Measurements from ENCODE around the gene ACAT1. TPM values are rescaled to one million over a fixed set of nuclear protein-coding genes. Genes with fewer than 3 reads are reported as not detected.
"Not testable (repeated sequence)": the region's sequence is repeated elsewhere in the genome, so short reads cannot be mapped to it uniquely, and the experiment has no call there.

ACAT1 gene
- total RNA-seq, 4 donors from 2014 or later, result 79.5 to 190 (median 117) TPM

- intact Hi-C loops (cut with DNase I; ENCODE audit: low total_unique reads), result no loop called here
- no peak for DNase-seq (ENCODE audit: low spot score in 2 of 2)
- WGBS, 2 donors, result 84 to 94% methylated on average over 1 of the region's 1 CpG
- TF ChIP-seq POLR2A (IDR thresholded peaks at IDR 0.05), result no peak
- TF ChIP-seq CTCF (IDR thresholded peaks at IDR 0.05), result no peak
- no peak overlapping the region for H3K4me3 ChIP-seq (ENCODE audit: low read depth, poor library complexity, severe bottlenecking)
Measured at GRCh38 chr11:108101090-108101775, 20.1 kb upstream of the ACAT1 start.

- no peak for TF ChIP-seq CTCF (IDR thresholded peaks at IDR 0.05)
- TF ChIP-seq POLR2A (IDR thresholded peaks at IDR 0.05), result no peak
- 94% methylated on average over 4 of the region's 4 CpGs for WGBS, 2 donors
- DNase-seq (ENCODE audit: low spot score in 2 of 2), result no peak
- no peak overlapping the region for H3K4me3 ChIP-seq (ENCODE audit: low read depth, poor library complexity, severe bottlenecking)
- intact Hi-C loops (cut with DNase I; ENCODE audit: low total_unique reads), result loop anchor here (10.0 kb wide), 1 partner anchor 544 kb away; no protein-coding TSS in a partner anchor
Measured at GRCh38 chr11:108111126-108111525, 10.2 kb upstream of the ACAT1 start.

- TF ChIP-seq CTCF (IDR thresholded peaks at IDR 0.05) (no peak), POLR2A (IDR thresholded peaks at IDR 0.05) (no peak)
- no peak for DNase-seq (ENCODE audit: low spot score in 2 of 2)
- 94 to 96% methylated on average over 2 of the region's 2 CpGs for WGBS, 2 donors
- no peak overlapping the region for H3K4me3 ChIP-seq (ENCODE audit: low read depth, poor library complexity, severe bottlenecking)
- intact Hi-C loops (cut with DNase I; ENCODE audit: low total_unique reads), result loop anchor here (10.0 kb wide), 1 partner anchor 543 kb away; no protein-coding TSS in a partner anchor
Measured at GRCh38 chr11:108112057-108112456, 9.3 kb upstream of the ACAT1 start.

GRCh38 chr11:108115500-108116140, 5.7 kb upstream of the ACAT1 start:
- peak; percentile 71 to 97 for DNase-seq (ENCODE audit: low spot score in 2 of 2)
- 22 to 25% methylated on average over 5 of the region's 5 CpGs for WGBS, 2 donors
- H3K4me3 ChIP-seq (ENCODE audit: low read depth, poor library complexity, severe bottlenecking), result no peak overlapping the region
- intact Hi-C loops (cut with DNase I; ENCODE audit: low total_unique reads), result loop anchor here (10.0 kb wide), 1 partner anchor 539 kb away; no protein-coding TSS in a partner anchor
- TF ChIP-seq CTCF (IDR thresholded peaks at IDR 0.05), result no peak
- TF ChIP-seq POLR2A (IDR thresholded peaks at IDR 0.05), result no peak

GRCh38 chr11:108117746-108118371, 3.5 kb upstream of the ACAT1 start:
- TF ChIP-seq POLR2A (IDR thresholded peaks at IDR 0.05) (no peak), CTCF (IDR thresholded peaks at IDR 0.05) (no peak)
- intact Hi-C loops (cut with DNase I; ENCODE audit: low total_unique reads), result loop anchor here (10.0 kb wide), 1 partner anchor 537 kb away; no protein-coding TSS in a partner anchor
- H3K4me3 ChIP-seq (ENCODE audit: low read depth, poor library complexity, severe bottlenecking), result no peak overlapping the region
- DNase-seq (ENCODE audit: low spot score in 2 of 2), result no peak

GRCh38 chr11:108120936-108121273, 462 bp upstream of the ACAT1 start:
- H3K4me3 ChIP-seq (ENCODE audit: low read depth, poor library complexity, severe bottlenecking); DNase-seq (ENCODE audit: low spot score in 2 of 2); intact Hi-C loops (cut with DNase I; ENCODE audit: low total_unique reads): not testable (repeated sequence)
- WGBS, 2 donors, result 59 to 68% methylated on average over 7 of the region's 7 CpGs
